ENCODE results near the gene MAT2A.

DNA sequence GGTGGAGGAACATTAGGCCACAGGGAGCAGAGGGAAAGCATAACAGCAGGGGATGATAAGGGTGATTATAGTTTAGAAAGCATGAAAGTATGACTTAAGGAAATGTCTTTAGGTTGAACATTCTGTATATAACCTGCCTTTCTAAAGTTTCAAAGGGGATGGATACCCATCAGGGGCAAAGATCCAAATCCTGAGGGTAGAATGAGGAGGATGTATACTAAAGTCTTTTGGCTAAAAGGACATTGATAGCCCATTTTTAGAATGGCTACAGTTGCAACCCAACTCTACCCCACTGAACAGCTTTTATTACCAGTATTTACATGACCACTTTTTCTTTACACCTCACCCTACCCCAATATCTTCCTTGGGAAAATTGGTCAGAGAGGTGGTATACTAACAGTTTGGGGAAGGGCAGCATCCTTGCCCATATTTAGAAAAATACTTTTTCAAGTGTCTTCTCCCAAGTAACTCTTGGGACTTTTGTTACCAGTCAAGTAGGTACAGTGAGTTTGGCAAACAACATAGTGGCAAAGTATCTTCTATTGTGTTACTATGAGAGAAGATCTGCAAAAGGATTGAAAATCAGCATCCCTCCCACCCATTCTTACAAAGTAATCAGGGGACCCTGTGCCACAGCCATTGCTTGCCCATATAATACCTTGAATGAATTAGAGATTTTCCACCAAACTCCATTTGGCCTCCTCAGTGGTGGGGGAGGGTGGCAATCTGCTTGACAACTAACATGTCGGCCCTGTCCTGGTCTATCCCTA, 8.3 kb downstream of the MAT2A start:
- TF ChIP-seq EZH2 (IDR thresholded peaks at IDR 0.05; ENCODE audit: low read length), result no peak
- TF ChIP-seq, protein P1, sequence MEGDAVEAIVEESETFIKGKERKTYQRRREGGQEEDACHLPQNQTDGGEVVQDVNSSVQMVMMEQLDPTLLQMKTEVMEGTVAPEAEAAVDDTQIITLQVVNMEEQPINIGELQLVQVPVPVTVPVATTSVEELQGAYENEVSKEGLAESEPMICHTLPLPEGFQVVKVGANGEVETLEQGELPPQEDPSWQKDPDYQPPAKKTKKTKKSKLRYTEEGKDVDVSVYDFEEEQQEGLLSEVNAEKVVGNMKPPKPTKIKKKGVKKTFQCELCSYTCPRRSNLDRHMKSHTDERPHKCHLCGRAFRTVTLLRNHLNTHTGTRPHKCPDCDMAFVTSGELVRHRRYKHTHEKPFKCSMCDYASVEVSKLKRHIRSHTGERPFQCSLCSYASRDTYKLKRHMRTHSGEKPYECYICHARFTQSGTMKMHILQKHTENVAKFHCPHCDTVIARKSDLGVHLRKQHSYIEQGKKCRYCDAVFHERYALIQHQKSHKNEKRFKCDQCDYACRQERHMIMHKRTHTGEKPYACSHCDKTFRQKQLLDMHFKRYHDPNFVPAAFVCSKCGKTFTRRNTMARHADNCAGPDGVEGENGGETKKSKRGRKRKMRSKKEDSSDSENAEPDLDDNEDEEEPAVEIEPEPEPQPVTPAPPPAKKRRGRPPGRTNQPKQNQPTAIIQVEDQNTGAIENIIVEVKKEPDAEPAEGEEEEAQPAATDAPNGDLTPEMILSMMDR (optimal IDR thresholded peaks at IDR 0.05 in 1 of 3, IDR thresholded peaks at IDR 0.05 in 1 of 3, conservative IDR thresholded peaks at IDR 0.05 in 1 of 3; ENCODE audit: extremely low read depth in 1 of 3, insufficient read depth in 2 of 3, low read length in 3 of 3), result no peak
